HG02840 (cell line): ENCODE measurements around the gene GHRH.

ENCODE experiments used
- ATAC-seq: cut with Tn5 transposase; IDR thresholded peaks from one replicate; pipeline ENCODE4 v1.9.1; 2021; ENCODE audit warnings: mild to moderate bottlenecking, moderate library complexity, moderate number of reproducible peaks; ENCODE audit not compliant: unreplicated experiment, low FRiP score

The GHRH gene

DNA sequence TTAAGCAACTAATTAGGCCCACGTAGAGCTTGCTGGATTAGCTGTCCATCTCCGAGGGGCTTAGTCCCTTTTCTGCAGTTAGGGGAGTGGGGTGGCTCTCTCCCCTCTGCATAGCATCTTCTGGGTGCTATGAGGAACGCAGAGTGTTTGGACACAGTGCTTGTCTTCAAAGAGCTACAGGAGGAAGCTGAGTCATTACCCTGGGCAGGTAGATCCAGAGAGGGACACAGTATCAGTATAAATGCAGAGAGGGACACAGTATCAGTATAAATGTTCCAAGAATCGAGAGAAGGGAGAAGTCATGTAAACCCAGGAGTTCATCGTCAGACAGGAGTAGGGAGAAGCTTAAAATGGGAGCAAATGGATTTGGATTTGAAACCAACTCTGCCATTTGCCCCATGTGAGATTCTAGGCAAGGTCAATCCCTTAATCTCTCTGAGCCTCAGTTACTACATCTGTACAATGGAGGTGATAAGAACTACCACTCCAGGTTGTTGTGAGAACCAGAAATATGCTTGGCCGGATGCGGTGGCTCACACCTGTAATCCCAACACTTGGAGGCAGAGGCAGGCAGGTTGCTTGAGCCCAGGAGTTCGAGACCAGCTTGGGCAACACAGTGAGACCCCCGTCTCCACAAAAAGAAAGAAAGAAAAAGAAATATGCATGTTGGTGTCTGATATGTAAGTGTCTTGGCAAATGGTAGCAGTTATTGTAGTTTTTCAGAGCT lies 5.5 kb upstream of the GHRH start:
- no peak for ATAC-seq

DNA sequence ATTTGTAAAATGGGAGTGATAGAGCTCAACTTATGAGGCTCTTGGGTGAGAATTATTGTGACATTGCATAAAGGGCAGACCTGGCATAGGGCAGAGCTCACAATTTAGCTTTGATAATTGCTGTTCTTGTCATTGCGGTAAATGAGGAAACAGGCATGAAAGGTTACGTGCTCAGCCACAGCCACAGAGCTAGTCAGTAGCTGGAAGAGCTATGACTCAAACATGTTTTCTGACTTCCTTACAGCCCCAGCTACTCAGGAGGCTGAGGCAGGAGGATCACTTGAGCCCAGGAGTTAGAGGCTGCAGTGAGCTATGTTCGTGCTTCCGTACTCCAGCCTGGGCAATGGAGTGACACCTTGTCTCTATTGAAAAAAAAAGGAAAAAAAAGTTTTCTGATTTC lies 3.5 kb upstream of the GHRH start:
- ATAC-seq: no peak

DNA sequence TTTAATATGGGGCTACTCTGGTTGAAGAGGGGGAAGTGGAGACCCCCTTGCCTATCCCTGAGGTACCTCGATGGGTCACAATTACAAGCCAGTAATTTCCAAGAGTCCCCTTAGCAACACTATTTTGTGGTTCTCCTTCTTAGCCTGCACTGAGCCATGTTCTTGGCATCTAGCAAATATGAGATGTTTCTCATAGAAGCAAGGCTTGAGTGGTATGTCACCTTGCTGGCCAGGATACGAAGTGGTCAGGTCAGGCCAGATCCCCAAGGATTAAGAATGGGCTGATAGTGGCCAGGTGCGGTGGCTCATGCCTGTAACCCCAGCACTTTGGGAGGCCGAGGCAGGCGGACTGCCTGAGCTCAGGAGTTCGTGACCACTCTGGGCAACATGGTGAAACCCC lies 2.1 kb upstream of the GHRH start:
- no peak for ATAC-seq

DNA sequence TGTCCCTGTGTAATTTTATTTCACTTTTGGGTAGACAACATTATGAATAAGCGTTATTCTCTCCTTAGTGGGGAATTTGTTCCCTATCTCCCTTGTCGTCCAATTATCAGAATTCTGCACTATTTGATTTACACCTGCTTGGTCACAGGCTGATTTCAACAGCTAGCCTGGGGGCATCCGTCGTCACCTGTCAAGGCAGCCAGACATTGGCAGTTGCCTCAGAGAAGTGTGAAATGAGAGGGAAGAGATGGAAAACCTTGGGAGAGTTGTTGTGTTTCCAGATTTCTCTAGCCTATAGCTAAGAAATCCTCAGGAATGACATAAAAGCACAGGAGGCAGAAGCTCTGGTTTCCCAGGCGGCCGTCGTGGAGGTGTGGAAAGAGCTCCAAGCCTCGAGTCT lies 891 bp upstream of the GHRH start:
- ATAC-seq: no peak

DNA sequence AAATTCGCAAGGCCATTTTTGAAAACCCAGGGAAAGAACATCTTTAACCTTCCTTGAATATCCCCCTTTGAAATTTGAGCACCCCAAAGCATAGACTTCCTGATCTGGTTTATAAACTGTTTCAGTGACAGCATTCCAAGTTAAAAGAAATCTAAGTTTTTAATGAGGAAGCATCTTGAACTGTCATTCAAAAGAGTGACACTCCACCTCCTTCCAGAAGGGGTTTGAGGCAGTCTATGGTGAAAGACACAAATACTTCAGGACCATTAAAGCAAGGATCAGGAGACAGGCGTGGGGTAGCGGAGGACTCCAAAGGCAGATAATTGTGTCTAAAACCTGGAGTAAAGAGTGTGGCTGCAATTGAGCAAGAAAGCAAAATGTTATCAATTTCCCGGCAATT lies 691 bp downstream of the GHRH start:
- ATAC-seq: no peak

DNA sequence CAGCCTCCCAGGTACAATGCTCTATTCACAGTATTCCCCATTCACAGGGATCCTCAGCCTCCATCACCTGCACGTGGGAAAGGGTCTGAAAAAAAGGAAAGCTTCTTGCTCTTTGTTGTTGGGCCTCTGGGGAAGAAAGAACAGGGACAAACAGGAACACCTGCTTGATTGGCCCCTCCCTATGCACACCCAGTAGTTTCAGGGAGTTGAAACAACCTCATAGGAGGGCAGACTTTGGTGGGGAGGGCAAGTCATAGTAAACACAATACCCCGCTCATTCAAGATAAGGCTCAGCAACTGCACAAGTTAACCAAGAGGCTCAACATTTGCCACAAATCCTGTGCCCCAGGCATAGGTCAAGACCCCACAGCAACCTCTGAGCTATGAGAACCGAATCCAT lies 1.7 kb downstream of the GHRH start:
- no peak for ATAC-seq

DNA sequence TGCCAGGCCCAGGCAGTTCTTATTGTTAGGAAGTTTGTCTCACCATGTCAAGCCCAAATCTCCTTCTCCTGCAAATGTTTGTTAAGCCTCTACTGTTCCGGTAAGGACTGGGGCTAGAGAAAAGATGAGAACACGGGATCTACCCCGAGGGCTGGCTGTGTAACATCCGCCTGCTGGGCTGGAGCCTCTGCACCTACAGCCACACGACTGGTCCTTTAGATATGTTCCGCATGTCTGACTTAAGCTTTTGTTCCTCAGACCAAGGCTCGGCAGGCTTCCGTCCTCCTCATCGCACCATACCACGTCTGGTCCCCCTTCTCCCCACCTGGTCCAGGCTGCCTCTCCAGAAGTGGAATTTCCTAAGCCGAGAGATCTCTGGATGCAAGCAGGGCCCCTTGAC lies 2.6 kb downstream of the GHRH start:
- no peak for ATAC-seq

DNA sequence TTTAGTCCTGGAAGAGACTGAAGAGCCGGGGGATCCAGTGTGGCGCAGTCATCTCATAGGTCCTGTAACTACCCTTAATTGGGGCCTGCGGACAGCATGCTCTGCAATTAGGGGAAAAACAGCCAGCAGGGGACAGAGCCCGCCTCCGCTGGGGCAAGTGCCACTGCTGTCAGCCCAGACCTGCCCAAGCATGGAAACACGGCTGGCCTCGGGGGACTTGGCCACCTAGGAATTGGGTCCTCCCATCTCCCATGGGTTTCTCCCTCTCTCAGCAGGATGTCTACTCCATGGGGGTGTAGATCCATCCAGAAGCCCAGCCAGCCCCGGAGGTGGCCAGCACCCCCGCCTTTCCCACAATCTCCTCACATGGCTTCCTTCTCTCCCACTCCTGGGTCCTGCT lies 3.6 kb downstream of the GHRH start:
- no peak for ATAC-seq

DNA sequence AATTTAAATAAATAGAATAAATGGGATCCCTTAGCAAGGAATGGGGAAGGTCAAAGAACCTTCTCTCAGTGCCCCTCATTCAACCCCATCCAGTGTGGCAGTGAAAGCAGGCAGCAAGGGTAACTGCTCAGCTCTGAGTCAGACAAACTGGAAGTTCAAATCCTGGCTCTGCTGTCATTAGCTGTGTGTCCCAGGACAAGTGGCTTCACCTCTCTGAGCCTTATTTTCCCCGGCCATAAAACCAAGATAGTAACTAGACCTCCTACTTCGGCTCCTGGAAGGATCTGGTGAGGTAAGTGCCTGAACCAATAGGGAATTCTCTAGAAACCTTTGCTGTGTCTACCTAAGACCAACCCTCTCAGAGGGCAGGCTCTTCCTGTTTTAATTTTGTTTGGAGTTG lies 4.1 kb downstream of the GHRH start:
- ATAC-seq: no peak

DNA sequence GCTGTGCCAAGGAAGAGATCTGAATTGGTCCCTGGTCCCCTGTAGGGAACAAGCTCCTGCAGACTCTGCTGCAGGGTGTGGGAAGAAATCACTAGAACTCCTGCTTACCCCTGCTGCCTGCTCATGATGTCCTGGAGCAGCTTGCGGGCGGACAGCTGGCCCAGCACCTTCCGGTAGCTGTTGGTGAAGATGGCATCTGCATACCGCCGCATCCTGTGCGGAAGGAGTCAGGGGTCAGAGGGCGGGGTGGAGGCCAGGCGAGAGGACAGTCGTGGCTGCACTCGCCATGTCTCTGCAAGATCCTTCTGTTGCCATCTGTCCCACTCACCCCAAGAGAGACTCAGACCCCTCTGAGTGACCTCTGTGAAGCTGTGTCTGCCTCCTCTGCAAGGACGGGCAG lies 5.3 kb downstream of the GHRH start:
- no peak for ATAC-seq

DNA sequence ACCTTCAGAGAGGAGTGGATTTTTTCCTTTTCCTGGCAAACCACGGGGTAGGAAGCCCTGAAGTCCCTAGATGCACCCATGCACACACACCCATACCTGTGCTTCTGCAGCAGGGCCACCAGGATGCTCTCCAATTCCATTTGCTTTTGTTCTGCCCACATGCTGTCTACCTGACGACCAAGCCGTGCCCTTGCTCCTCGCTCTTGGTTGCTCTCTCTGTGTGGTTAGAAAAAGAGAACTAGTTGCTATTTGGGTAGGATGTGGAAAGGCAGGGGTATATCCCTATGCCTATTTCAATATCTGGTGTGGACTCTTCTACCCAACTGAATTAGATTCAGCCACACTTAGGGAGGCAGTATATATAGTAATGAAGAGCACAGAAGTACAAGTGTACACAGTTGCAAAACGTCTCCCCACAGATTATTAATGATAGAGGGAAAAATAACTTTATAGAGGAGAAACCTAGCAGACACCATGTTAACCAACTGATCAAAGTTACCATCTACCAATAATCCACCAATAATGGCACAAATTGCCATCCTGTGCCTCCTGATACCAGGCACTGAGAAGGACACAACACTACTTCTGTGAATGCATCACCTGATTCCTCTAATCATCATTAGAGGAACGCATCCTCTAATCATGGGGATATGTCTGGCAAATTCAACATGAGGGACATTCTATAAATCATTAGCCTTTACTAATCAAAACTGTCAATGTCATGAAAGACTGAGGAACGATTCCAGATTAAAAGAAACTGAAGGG lies 7.3 kb downstream of the GHRH start:
- ATAC-seq: no peak

DNA sequence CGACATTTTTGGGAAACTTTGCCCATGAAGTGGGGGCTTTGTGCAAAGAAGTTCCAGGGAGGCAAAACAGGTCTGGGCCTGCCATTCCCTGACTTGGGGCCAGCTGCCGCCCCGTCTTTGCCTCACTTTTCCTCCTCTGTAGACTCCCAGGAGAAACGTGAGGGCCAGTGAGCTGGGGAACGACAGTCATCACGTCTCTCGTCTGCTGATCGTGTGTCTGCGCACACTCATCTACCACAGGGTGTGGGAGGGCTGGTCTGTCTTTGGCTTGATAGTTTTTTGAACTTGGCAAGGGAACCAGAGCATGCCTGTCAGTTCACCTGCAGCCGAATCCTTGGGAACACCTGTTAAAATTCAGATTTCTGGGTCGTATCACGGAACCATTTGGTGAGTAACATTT lies 8.5 kb downstream of the GHRH start:
- ATAC-seq: no peak

DNA sequence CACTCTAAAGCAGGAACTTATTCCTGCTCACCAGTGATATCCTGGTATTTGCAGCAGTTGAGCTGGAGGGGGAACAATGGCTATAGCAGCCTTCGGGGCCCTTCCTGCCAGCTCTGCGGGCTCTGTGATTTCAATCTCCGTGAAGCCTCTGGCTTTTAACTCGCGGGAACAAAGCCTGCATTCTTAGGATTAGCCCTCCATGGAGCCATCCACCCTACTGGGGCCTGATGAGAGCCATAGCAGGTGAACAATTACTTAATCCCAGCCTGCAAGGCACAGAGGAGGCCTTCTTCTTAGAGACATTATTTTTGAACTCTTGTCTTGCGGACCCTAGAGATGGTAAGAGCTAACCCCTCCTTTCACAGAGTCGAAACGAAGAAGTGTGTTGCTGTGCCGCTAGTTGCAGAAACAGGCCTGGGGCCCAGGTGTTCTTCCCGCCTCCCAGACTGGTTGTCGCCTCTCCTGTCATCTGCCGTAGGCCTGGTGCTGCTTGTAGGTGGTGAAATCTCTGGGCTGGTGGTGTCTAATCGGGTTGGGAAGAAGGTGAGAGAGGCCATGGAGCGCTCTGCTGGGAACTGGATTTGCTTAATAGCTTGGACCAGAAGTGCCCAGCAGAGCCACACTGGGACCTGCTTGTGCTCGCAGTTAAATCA lies 9.7 kb downstream of the GHRH start:
- ATAC-seq: no peak

DNA sequence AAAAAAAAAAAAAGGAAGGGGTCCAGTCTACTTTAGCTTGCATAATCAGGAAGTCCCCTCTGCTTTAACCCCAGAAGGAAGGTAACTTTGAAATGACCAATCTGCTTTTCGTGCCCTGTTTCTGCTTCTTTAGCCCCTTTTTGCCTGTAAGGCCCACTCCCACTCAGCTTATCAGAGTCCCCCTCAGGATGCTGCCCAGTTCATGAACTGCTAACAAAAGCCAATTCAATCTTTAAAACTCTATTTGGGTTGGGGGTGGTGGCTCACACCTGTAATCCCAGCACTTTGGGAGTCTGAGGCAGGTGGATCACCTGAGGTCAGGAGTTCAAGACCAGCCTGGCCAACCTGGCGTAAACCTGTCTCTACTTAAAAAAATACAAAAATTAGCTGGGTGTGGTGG lies 12.3 kb downstream of the GHRH start:
- ATAC-seq: no peak

DNA sequence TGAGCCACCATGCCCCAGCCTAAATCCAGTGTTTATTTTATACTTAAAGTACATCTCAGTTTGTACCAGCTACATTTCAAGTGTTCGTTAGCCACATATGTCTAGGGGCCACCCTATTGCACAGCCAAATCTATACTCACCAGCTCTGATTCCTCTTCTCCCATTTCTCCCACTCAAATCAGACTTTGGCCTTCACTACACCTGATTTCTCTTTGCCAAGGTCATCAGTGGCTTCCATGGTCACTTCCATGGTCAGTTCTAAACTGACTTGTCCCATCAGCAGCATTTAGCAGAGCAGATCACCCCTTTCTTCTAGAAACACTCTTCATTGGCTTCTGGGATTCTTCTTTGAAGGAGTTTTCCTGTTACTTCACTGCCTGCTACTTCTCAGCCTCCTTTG lies 14.1 kb downstream of the GHRH start:
- no peak for ATAC-seq

DNA sequence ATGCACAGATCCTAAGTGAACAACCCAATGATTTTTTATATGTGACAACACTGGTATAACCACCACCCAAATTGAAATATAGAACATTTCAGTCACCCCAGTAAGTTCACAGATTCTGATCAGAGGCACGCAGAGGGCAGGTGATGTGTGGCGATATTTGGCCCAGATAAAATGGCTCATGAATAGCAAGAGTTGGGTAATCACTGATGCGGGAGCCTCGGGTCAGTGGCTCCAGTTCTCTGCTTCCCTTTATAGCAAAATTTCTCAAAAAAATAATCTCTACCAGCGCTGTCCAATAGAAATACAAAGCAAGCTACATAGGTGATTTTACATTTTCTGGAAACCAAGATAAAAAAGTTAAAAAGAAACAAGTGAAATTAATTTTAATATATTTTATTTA lies 14.9 kb downstream of the GHRH start:
- ATAC-seq: no peak

DNA sequence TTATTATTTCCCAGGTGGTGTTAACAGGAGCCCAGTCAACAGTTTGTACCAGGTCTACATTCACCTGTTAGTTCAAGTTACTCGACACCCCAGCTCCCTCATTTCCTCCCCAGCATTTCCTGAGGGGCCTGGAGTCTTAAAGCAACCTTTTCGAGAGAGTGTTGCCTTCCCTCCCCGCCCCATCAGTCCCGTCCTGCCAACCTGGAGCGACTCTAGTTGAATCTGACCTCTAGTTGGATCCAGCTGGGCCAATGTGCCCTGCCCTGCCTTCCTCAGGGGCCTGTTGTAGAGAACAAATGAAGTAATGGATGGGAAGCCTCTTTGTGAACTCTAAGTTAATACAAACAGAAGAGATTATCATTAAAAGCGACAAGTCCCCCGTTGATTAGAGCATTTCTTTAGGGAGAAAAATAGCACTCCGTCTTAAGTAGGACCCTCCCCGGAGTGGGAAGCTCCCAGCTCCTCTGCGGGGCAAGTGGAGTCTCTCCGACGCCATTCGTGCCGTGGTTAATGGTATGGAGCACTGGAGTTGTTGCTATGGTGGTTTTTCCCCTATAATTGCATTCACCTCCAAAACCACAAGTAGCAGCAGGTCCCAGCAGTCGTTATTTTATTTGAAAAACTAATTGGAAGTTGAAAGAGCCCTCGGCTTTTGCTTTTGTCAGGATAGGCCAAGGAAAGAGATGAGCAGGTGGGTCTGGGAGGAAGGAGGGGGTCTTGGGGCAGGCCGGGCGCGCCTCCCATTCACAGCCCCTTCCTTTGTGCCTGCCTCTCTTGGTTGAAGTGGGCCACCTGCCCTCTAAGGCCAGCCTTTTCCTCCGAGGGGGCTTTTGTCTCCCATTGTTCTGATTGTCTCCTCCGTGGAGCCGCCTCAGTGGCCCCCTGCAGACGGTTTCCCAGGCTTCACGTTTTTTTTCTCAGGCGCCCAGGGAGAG lies 16.1 kb downstream of the GHRH start:
- no peak for ATAC-seq

DNA sequence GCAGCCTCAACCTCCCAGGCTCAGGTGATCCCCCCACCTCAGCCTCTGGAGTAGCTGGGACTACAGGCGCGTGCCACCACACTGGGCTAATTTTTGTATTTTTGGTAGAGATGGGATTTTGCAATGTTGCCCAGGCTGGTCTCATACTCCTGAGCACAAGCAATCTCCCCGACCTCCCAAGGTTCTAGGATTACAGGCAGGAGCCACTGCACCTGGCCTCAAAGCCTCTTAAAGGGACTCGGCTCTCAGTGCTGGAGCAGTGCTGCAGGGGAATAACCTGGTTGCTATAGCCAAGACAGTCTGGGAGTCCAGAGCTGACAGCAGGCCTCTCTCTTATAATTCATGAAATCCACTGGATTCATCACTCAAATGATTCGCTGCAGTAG lies 17.0 kb downstream of the GHRH start:
- no peak for ATAC-seq

DNA sequence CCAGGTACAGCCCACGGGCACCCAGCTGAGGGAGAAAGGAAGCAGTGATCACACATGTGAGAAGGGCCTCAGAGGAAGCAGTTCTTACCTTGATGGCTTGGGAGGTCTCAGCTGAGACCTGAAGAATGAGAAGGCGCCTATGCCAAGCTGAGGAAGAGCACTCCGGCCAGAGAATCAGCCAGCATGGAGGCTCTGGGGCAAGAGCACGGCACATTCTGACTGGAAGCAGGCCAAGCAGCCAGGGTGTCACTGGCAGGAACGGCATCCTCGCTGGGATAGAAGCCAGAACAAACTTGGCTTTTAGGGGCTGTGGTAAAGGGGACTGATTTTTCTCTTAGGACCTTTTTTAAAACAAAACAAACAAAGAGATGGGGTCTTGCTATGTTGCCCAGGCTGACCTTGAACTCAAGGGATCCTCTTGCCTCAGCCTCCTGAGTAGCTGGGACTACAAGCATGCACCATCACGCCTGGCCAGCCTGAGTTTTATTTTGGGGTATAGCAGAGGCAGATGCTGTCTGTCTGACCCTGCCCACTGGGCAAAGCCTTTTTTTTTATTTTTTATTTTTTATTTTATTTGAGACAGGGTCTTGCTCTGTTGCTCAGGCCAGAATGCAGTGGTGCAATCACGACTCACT lies 17.6 kb downstream of the GHRH start:
- no peak for ATAC-seq
